Astrocyte (in vitro differentiated cells and primary cell): ENCODE data around the gene P2RY13. TPM values are rescaled to one million over a fixed set of nuclear protein-coding genes. Genes with fewer than 3 reads are reported as not detected.
A peak's percentile ranks its signal among the peaks of the same experiment; 100 is the strongest.

ENCODE experiments used
- DNase-seq: peaks from one replicate; pipeline ENCODE4 v3.0.0-alpha.2; 2010; ENCODE audit warnings: low read depth
- FAIRE-seq: peaks from 2 replicates; lab custom pipeline; 2011; peaks lifted over from hg19 to GRCh38; lab: Jason Lieb, UNC
- H2AFZ ChIP-seq: 2 replicates; pipeline ENCODE4 v1.6.0; 2012; ENCODE audit warnings: low read depth, low read length, inconsistent platforms
- H3K27ac ChIP-seq: 2 replicates; pipeline ENCODE4 v1.5.1; 2011; ENCODE audit warnings: low read depth, low read length, inconsistent platforms
- H3K27me3 ChIP-seq: 2 replicates; pipeline ENCODE4 v1.6.0; 2011; ENCODE audit warnings: low read length, inconsistent platforms; ENCODE audit not compliant: insufficient read depth
- H3K36me3 ChIP-seq: 2 replicates; pipeline ENCODE4 v1.5.1; 2011; ENCODE audit warnings: low read length, inconsistent platforms; ENCODE audit not compliant: insufficient read depth
- H3K4me1 ChIP-seq: 2 replicates; pipeline ENCODE4 v1.5.1; 2011; ENCODE audit warnings: low read length, inconsistent platforms; ENCODE audit not compliant: insufficient read depth
- H3K4me2 ChIP-seq: 2 replicates; pipeline ENCODE4 v1.6.0; 2012; ENCODE audit warnings: low read length, inconsistent platforms
- H3K4me3 ChIP-seq: 2 replicates; pipeline ENCODE4 v1.5.1; 2011; ENCODE audit warnings: low read depth, mild to moderate bottlenecking, low read length, inconsistent platforms; ENCODE audit not compliant: insufficient read depth
- H3K79me2 ChIP-seq: 2 replicates; pipeline ENCODE4 v1.6.0; 2012; ENCODE audit warnings: mild to moderate bottlenecking, low read length, inconsistent platforms; ENCODE audit not compliant: insufficient read depth
- H3K9ac ChIP-seq: 2 replicates; pipeline ENCODE4 v1.6.0; 2012; ENCODE audit warnings: mild to moderate bottlenecking, low read length, inconsistent platforms
- H3K9me3 ChIP-seq: 2 replicates; pipeline ENCODE4 v1.5.1; 2012; ENCODE audit warnings: low read depth, mild to moderate bottlenecking, low read length, inconsistent platforms; ENCODE audit not compliant: insufficient read depth
- H4K20me1 ChIP-seq: 2 replicates; pipeline ENCODE4 v1.6.0; 2012; ENCODE audit warnings: low read length, inconsistent platforms; ENCODE audit not compliant: insufficient read depth
- H3K27ac Mint-ChIP-seq: one replicate; pipeline ENCODE4 v1.8.0; 2021; ENCODE audit warnings: mild to moderate bottlenecking, mixed read lengths; ENCODE audit not compliant: unreplicated experiment
- H3K27me3 Mint-ChIP-seq: one replicate; pipeline ENCODE4 v1.8.0; 2021; ENCODE audit warnings: low read depth, mixed read lengths; ENCODE audit not compliant: unreplicated experiment
- H3K36me3 Mint-ChIP-seq: one replicate; pipeline ENCODE4 v1.8.0; 2021; ENCODE audit warnings: low read depth, mixed read lengths; ENCODE audit not compliant: unreplicated experiment
- H3K4me1 Mint-ChIP-seq: one replicate; pipeline ENCODE4 v1.8.0; 2021; ENCODE audit warnings: low read depth, mixed read lengths; ENCODE audit not compliant: unreplicated experiment
- H3K4me3 Mint-ChIP-seq: one replicate; pipeline ENCODE4 v1.8.0; 2021; ENCODE audit warnings: mild to moderate bottlenecking, moderate library complexity, mixed read lengths; ENCODE audit not compliant: unreplicated experiment
- H3K9me3 Mint-ChIP-seq: one replicate; pipeline ENCODE4 v1.8.0; 2021; ENCODE audit warnings: mild to moderate bottlenecking, mixed read lengths; ENCODE audit not compliant: unreplicated experiment
- CTCF ChIP-seq: IDR thresholded peaks from 2 replicates; pipeline ENCODE4 v1.5.1; 2011; ENCODE audit warnings: low read depth, mild to moderate bottlenecking, inconsistent platforms, low read length, moderate library complexity; ENCODE audit not compliant: insufficient read depth
- EZH2 ChIP-seq: IDR thresholded peaks from 2 replicates; pipeline ENCODE4 v1.6.1; 2012; ENCODE audit warnings: mild to moderate bottlenecking, low read length, inconsistent platforms; ENCODE audit not compliant: insufficient read depth
- total RNA-seq: library from RNA; stranded (reverse); gene quantifications from 2 replicates; pipeline ENCODE4 v1.2.1, GENCODE V29; 2021

Gene P2RY13
- total RNA-seq, 1 donor from 2014 or later, result not detected

GRCh38 chr3:151346292-151346691 lies 16.9 kb upstream of the P2RY13 start:
- no peaks in the 10 kb centered on the region for H3K36me3 ChIP-seq
- Mint-ChIP-seq H3K27me3 (no peaks in the 10 kb centered on the region), H3K4me3 (no peak overlapping the region), H3K27ac (no peak overlapping the region), H3K4me1 (peaks cover 23% of the 10 kb centered on the region), H3K9me3 (no peaks in the 10 kb centered on the region), H3K36me3 (no peaks in the 10 kb centered on the region)
- no peak overlapping the region for H3K27ac ChIP-seq
- peak; percentile 50 for FAIRE-seq
- no peak for DNase-seq
- H3K4me1 ChIP-seq, result no peaks in the 10 kb centered on the region
- TF ChIP-seq CTCF (no peak), EZH2 (no peak)
- H3K9ac ChIP-seq, result no peak overlapping the region
- H3K9me3 ChIP-seq, result no peaks in the 10 kb centered on the region
- H4K20me1 ChIP-seq, result no peaks in the 10 kb centered on the region
- H3K79me2 ChIP-seq, result no peaks in the 10 kb centered on the region
- no peaks in the 10 kb centered on the region for H3K27me3 ChIP-seq
- no peak overlapping the region for H3K4me2 ChIP-seq
- no peak overlapping the region for H3K4me3 ChIP-seq
- H2AFZ ChIP-seq, result no peak overlapping the region

GRCh38 chr3:151345859-151346258 lies 16.5 kb upstream of the P2RY13 start:
- FAIRE-seq (peak; percentile 56), DNase-seq (peak; percentile 68)
- Histone ChIP-seq H3K4me1 (no peaks in the 10 kb centered on the region), H3K27me3 (no peaks in the 10 kb centered on the region), H3K27ac (no peak overlapping the region), H3K4me2 (peak overlapping the region; percentile 67), H3K4me3 (no peak overlapping the region), H2AFZ (no peak overlapping the region), H3K79me2 (no peaks in the 10 kb centered on the region), H4K20me1 (no peaks in the 10 kb centered on the region), H3K9ac (no peak overlapping the region), H3K9me3 (no peaks in the 10 kb centered on the region), H3K36me3 (no peaks in the 10 kb centered on the region)
- Mint-ChIP-seq H3K4me1 (peaks cover 23% of the 10 kb centered on the region), H3K27ac (no peak overlapping the region), H3K36me3 (no peaks in the 10 kb centered on the region), H3K27me3 (no peaks in the 10 kb centered on the region), H3K4me3 (no peak overlapping the region), H3K9me3 (no peaks in the 10 kb centered on the region)
- TF ChIP-seq CTCF (no peak), EZH2 (no peak)

- H3K27me3 Mint-ChIP-seq, result no peaks in the 10 kb centered on the region
- Histone ChIP-seq H4K20me1 (no peaks in the 10 kb centered on the region), H3K4me1 (no peaks in the 10 kb centered on the region), H3K4me2 (no peak overlapping the region), H3K4me3 (no peak overlapping the region), H3K36me3 (no peaks in the 10 kb centered on the region), H2AFZ (no peak overlapping the region), H3K9ac (no peak overlapping the region), H3K27me3 (no peaks in the 10 kb centered on the region), H3K9me3 (no peaks in the 10 kb centered on the region), H3K27ac (no peak overlapping the region), H3K79me2 (no peaks in the 10 kb centered on the region)
- no peak overlapping the region for H3K4me3 Mint-ChIP-seq
- no peaks in the 10 kb centered on the region for H3K36me3 Mint-ChIP-seq
- H3K27ac Mint-ChIP-seq, result no peak overlapping the region
- H3K9me3 Mint-ChIP-seq, result no peaks in the 10 kb centered on the region
- DNase-seq (no peak), FAIRE-seq (no peak)
- TF ChIP-seq EZH2 (no peak), CTCF (no peak)
- H3K4me1 Mint-ChIP-seq, result no peaks in the 10 kb centered on the region
These were observed 2.3 kb upstream of the P2RY13 start for GRCh38 chr3:151331696-151332095.
